Activated naive CD4-positive, alpha-beta T cell treated with anti-CD3 and anti-CD28 coated beads, Interleukin-2, amount 10 ng/mL, durations not matched to agents 5 hours and 36 hours (primary cell): Measurements from ENCODE around the gene SERTAD3. TPM values are rescaled to one million over a fixed set of nuclear protein-coding genes. Genes with fewer than 3 reads are reported as not detected.

Experiments
- total RNA-seq, 2 experiments: library from RNA; stranded (reverse); gene quantifications; one replicate each; pipeline ENCODE4 v1.2.3, GENCODE V29; 2021

The SERTAD3 gene
- 10 to 100 TPM; 12.0 to 13.9 TPM for total RNA-seq

GRCh38 chr19:40444000-40444824, at the start of gene SERTAD3:
SERTAD3 (minus strand) TSS chr19:40444335; CDS start chr19:40442080, 2,255 bp downstream.

GRCh38 chr19:40466985-40467734, 23.0 kb upstream of the SERTAD3 start, which contains the start of gene SPTBN4:
SPTBN4 (plus strand) TSS chr19:40467001; CDS start chr19:40472622, 5,621 bp downstream.

GRCh38 chr19:40465557-40466218, 21.6 kb upstream of the SERTAD3 start, which contains the start of gene BLVRB:
BLVRB (minus strand) TSS chr19:40465745; CDS start chr19:40465688, 57 bp downstream.

GRCh38 chr19:40425450-40426287, 18.5 kb downstream of the SERTAD3 start, which contains the start of gene SERTAD1:
SERTAD1 (minus strand) TSS chr19:40425992; CDS start chr19:40423546, 2,446 bp downstream.

GRCh38 chr19:40413291-40413845, 30.8 kb downstream of the SERTAD3 start, which contains the start of gene PRX:
PRX (minus strand) TSS chr19:40413378; CDS start chr19:40407932, 5,446 bp downstream.

Other genes with a start within 250 kb of the SERTAD3 start
- not detected for gene TTC9B, start 226.0 kb downstream of the SERTAD3 start, total RNA-seq
- gene CCNP, start 217.6 kb downstream of the SERTAD3 start, total RNA-seq = under 1 TPM in 1 of 2 experiments, not detected in 1; 0.19 TPM
- gene AKT2, start 159.0 kb downstream of the SERTAD3 start, total RNA-seq = 100 to 1,000 TPM; 139 to 151 TPM
- 10 to 100 TPM; 17.9 to 18.0 TPM for gene C19orf47, start 95.9 kb downstream of the SERTAD3 start, total RNA-seq
- gene PLD3, start 95.6 kb downstream of the SERTAD3 start, total RNA-seq = 10 to 100 TPM; 79.6 to 85.5 TPM
- not detected for gene HIPK4, start 54.2 kb downstream of the SERTAD3 start, total RNA-seq
- 1 to 10 TPM; 1.3 to 1.4 TPM for gene PRX, start 31.0 kb downstream of the SERTAD3 start, total RNA-seq
- gene SERTAD1, start 18.3 kb downstream of the SERTAD3 start, total RNA-seq = 1 to 10 TPM; 8.7 to 9.0 TPM
- 10 to 100 TPM; 14.6 to 17.7 TPM for gene BLVRB, start 21.4 kb upstream of the SERTAD3 start, total RNA-seq
- under 1 TPM; 0.10 to 0.40 TPM for gene SPTBN4, start 22.7 kb upstream of the SERTAD3 start, total RNA-seq
- gene SHKBP1, start 132.5 kb upstream of the SERTAD3 start, total RNA-seq = 100 to 1,000 TPM; 110 to 119 TPM
- 10 to 100 TPM; 81.3 to 92.4 TPM for gene LTBP4, start 157.0 kb upstream of the SERTAD3 start, total RNA-seq
- 1 to 10 TPM; 5.3 to 6.7 TPM for gene NUMBL, start 246.3 kb upstream of the SERTAD3 start, total RNA-seq